Effector CD4-positive, alpha-beta T cell (primary cell): ENCODE data around the gene TBC1D22A.

ENCODE experiments used
- DNase-seq: peaks from one replicate; pipeline ENCODE4 v3.0.0-alpha.2; 2020

The TBC1D22A gene

GRCh38 chr22:46861468-46862367 lies 99.3 kb downstream of the TBC1D22A start:
- no peak for DNase-seq

GRCh38 chr22:46862418-46863324 lies 100.2 kb downstream of the TBC1D22A start:
- no peak for DNase-seq

- no peak for DNase-seq
Measured at GRCh38 chr22:46863794-46864193, 101.3 kb downstream of the TBC1D22A start.

- no peak for DNase-seq
Measured at GRCh38 chr22:46864314-46865051, 102.0 kb downstream of the TBC1D22A start.

DNA sequence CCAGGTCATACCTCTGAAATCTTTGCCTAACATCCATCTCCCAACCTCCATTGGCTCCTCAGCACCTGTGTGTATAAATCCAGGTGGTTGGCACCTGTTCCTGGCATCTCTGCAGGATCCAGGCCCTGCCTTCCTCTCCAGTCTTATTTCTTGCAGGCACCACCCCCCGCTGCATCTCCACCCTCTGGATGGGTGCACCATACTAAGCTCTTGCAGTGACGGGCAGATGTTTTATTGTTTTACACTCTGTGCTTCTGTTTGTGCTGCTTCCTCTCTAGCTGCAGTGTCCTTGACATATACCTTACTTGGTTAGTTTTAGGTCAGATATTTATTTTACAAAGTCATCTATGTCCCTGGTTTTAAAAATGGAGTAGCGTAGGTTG lies 102.6 kb downstream of the TBC1D22A start:
- DNase-seq = no peak

GRCh38 chr22:46865642-46866041 lies 103.2 kb downstream of the TBC1D22A start:
- DNase-seq = no peak

DNA sequence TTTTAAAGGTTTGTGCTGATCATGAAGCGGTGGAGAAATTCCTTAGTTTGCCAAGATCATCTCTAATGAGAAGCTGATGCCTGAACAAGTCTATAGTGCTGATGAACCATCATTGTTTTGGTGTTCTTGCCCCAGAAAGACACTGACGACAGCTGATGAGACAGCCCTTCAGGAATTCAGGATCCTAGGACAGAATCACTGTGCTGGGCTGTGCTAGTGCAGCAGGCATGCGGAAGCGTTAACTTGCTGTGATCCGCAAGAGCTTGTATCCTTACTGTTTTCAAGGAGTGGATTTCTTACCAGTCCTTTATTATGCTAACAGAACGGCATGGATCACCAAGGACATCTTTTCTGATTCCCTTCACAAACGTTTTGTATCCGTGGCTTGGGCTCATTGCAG lies 104.1 kb downstream of the TBC1D22A start:
- DNase-seq = no peak

DNA sequence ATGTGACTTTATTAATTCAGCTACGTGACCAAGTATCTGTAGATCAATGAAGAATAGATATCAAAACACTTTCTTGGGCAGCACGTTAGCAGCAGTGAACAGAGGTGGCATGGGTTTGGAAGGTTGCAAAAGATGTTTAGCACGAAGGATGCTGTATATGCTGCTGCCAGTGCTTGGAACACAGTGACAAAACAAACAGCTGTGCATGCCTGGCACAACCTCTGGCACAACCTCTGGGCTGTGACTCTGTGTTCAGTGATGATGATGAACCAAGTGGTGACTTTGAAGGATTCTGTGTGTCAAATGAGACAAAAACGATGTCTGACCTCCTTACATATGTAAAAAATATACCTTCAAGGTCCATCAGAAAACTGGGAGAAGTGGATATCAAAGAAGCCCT lies 104.7 kb downstream of the TBC1D22A start:
- no peak for DNase-seq

GRCh38 chr22:46869329-46869728 lies 106.9 kb downstream of the TBC1D22A start:
- no peak for DNase-seq

- no peak for DNase-seq
Measured at GRCh38 chr22:46869831-46870441, 107.5 kb downstream of the TBC1D22A start.

DNA sequence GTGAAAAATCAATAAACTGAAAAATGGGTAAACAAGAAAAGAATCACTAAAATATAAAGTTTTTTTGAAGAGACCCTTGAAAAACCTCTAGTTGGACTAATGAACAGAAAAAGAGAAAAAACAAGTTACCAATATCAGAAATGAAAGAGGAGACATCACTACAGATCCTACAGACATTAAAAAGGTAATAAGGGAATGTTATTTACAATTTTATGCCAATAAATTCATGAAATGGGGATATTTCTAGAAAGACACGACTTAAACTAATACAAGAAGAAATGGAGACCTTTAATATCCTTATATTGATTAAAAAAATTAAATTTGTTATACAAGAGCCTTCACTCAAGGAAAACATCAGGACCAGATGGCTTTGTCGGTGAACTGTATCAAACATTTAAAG lies 109.4 kb downstream of the TBC1D22A start:
- no peak for DNase-seq

- DNase-seq = no peak
Measured at GRCh38 chr22:46875089-46875488, 112.6 kb downstream of the TBC1D22A start.

GRCh38 chr22:46876357-46876934 lies 114.0 kb downstream of the TBC1D22A start:
- no peak for DNase-seq

GRCh38 chr22:46878191-46878948 lies 115.9 kb downstream of the TBC1D22A start:
- no peak for DNase-seq

GRCh38 chr22:46879083-46879482 lies 116.6 kb downstream of the TBC1D22A start:
- DNase-seq = no peak

DNA sequence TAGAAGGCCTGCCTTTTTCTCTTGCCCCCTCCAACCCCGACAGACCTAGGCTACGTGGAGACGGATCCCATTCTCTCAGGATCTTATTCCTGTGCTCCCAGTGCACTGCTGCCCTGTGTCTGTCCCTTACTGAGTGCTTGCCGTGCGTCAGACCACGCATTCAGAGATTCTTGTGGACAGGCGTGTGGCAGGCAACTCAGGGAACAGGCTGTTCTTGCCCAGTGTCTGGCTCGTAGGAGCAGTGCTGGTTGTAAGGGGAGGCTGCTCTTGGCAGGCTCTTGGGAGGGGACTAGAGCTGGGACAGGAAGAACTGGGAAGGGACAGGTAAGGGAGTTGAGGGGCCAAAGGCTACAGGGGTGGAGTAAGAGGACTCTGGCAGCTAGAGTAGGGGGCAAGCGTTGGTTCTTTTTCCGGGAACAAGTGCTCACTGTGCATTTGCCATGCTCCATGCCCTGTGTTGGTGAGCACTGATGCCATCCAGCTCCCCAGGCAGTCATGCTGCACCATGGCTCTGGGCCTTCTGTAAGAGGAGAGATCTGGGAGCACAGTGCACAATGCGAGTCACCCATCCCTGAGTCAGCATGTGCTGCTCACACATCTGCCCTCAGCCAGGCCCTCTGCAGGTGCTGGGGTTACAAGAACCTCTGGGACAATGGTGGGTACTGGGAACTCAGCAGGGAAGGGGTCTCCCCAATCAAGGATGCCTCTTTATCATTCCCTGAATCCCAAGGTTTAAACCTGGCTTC lies 119.1 kb downstream of the TBC1D22A start:
- no peak for DNase-seq

GRCh38 chr22:46883092-46883910 lies 120.9 kb downstream of the TBC1D22A start:
- no peak for DNase-seq

DNA sequence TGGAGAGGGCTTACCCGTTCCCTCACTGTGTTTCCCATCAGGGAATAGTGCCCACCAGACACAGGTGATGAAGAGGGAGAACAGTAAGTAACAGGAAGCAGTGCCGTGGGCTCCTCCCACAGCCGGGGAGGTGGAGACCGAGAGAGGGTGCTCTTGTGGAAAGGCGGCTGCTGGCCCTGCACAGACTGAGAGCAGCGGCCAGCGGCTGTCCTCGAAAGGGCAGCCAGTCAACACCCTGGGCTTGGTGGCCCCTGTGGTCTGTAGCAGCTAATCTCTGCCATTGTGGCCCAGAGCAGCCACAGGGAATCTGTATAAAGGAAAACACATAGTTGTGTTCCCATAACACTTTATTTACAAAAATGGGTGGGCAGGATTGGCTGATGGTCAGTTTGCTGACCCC lies 121.9 kb downstream of the TBC1D22A start:
- DNase-seq = no peak

DNA sequence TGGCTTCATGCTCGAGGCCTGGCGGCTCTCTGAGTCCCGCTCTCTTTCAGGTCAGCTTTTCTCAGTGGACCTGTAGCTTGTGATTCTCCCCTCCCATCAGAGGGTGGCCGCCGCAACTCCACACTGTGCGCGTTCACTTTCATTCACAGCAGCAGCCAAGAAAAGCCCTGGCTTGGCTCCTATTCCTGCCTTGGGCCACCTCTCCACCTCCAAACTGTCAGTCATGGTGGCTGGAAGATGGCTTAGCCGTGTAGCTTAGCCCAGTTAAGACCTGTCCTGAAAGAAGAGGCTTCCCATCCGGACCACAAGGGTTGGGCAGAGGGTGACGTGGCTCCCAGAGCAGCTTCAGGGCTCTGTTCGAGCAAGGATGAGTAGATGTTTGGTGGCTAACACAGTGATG lies 125.5 kb downstream of the TBC1D22A start:
- no peak for DNase-seq

GRCh38 chr22:46890819-46891218 lies 128.4 kb downstream of the TBC1D22A start:
- no peak for DNase-seq
